ENCODE data around the gene GLOD4. TPM values are rescaled to one million over a fixed set of nuclear protein-coding genes. Genes with fewer than 3 reads are reported as not detected.
"Not testable (repeated sequence)": the region's sequence is repeated elsewhere in the genome, so short reads cannot be mapped to it uniquely, and the experiment has no call there.

GLOD4 gene
- total and polyA plus RNA-seq, 8 donors: 6.4 to 213 (median 86.6) TPM

DNA sequence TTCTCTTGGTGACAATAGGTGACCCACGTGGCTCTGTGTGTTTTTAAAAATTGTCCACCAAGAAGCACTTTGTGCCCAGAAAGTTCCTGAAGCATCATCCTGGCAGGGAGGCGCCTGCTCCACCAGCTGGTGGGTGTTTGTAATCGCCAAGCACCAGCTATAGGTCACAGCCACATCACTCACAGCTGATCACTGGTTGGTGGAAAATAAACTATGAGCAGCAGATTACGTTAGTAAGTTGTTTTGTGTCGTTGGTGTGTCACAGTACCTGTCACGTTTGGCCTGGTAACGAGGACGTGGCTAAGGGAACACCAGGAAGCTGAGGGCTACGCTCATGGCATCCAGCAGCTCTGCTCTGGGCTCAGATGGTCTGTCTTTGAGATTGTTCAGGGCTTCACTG, 10.2 kb upstream of the GLOD4 start:
- no peak overlapping the region for H3K4me3 ChIP-seq
- H3K4me1 ChIP-seq: peaks cover 12 to 41% (median 33%) of the 10 kb centered on the region in 4 donors
- H3K36me3 ChIP-seq: peaks cover 16 to 60% (median 52%) of the 10 kb centered on the region in 4 donors
- peak in 1 of 2 donors; percentile 39 for DNase-seq
- 56 to 73% (median 66%) methylated on average over 9 of the region's 9 CpGs for WGBS, 5 donors
- H3K9me3 ChIP-seq: no peaks in the 10 kb centered on the region
- H3K27ac ChIP-seq: peak overlapping the region in 2 of 5 donors; percentile 46 to 55
- intact Hi-C loops (cut with DNase I; ENCODE audit: low total_unique reads): no loop called here
- H3K27me3 ChIP-seq: no peaks in the 10 kb centered on the region
- TF ChIP-seq POLR2AphosphoS5 (IDR thresholded peaks at IDR 0.05) (peak in 1 of 3 donors; percentile 28), EP300 (IDR thresholded peaks at IDR 0.05) (no peak)

DNA sequence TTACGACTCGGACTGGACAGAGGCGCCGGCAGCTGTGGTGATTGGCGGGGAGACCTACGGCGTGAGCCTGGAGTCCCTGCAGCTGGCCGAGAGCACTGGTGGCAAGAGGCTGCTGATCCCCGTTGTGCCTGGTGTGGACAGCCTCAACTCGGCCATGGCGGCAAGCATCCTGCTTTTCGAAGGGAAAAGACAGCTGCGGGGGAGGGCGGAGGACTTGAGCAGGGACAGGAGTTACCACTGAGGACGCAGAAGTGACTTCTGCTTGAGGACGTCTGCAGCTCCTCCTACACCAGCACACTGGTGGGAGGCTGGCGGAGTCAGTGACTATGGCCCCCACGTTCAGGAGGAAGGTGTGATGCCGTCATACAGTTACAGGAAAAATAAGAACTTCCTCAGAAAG, 9.7 kb upstream of the GLOD4 start:
- peak overlapping the region in 2 of 5 donors; percentile 24 to 55 for H3K27ac ChIP-seq
- H3K27me3 ChIP-seq: no peaks in the 10 kb centered on the region

DNA sequence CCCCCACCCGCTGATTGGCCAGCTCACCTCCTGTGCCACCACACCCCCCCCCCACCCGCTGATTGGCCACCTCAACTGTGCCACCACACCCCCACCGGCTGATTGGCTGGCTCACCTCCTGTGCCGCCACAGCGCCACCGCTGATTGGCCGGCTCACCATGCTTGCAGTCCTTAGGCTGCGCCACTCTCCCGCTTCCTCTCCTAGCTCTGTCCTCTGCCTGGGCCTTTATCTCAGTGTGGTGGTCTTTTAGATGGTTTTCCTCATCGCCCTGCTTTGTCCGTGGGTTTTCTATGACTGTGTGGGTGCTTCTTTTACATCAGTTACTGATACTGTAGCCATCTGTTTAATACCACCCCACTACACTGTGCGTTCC, 8.8 kb upstream of the GLOD4 start:
- H3K4me3 ChIP-seq; intact Hi-C loops (cut with DNase I; ENCODE audit: low total_unique reads); H3K9me3 ChIP-seq; H3K27me3 ChIP-seq: not testable (repeated sequence)
- Histone ChIP-seq H3K27ac (peak overlapping the region in 1 of 5 donors; percentile 55), H3K36me3 (peaks cover 16 to 58% (median 54%) of the 10 kb centered on the region in 4 donors), H3K4me1 (peaks cover 18 to 49% (median 39%) of the 10 kb centered on the region in 4 donors)
- peak in 1 of 2 donors; percentile 43 for DNase-seq
- WGBS, 5 donors: 76 to 94% (median 85%) methylated on average over 9 to 10 of the region's 12 CpGs

More for the DNA sequence above, 9.7 kb upstream of the GLOD4 start:
- Histone ChIP-seq H3K4me3 (no peak overlapping the region), H3K4me1 (peaks cover 17 to 45% (median 37%) of the 10 kb centered on the region in 4 donors), H3K9me3 (no peaks in the 10 kb centered on the region), H3K36me3 (peaks cover 16 to 59% (median 54%) of the 10 kb centered on the region in 4 donors)
- intact Hi-C loops (cut with DNase I; ENCODE audit: low total_unique reads): no loop called here
- no peak for DNase-seq
- TF ChIP-seq, protein P1, sequence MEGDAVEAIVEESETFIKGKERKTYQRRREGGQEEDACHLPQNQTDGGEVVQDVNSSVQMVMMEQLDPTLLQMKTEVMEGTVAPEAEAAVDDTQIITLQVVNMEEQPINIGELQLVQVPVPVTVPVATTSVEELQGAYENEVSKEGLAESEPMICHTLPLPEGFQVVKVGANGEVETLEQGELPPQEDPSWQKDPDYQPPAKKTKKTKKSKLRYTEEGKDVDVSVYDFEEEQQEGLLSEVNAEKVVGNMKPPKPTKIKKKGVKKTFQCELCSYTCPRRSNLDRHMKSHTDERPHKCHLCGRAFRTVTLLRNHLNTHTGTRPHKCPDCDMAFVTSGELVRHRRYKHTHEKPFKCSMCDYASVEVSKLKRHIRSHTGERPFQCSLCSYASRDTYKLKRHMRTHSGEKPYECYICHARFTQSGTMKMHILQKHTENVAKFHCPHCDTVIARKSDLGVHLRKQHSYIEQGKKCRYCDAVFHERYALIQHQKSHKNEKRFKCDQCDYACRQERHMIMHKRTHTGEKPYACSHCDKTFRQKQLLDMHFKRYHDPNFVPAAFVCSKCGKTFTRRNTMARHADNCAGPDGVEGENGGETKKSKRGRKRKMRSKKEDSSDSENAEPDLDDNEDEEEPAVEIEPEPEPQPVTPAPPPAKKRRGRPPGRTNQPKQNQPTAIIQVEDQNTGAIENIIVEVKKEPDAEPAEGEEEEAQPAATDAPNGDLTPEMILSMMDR (IDR thresholded peaks at IDR 0.05): no peak
- TF ChIP-seq POLR2AphosphoS5 (IDR thresholded peaks at IDR 0.05): no peak
- TF ChIP-seq EP300 (IDR thresholded peaks at IDR 0.05): no peak
- no peak for TF ChIP-seq POLR2A (IDR thresholded peaks at IDR 0.05)
- 81 to 90% (median 88%) methylated on average over 19 of the region's 19 CpGs for WGBS, 5 donors

DNA sequence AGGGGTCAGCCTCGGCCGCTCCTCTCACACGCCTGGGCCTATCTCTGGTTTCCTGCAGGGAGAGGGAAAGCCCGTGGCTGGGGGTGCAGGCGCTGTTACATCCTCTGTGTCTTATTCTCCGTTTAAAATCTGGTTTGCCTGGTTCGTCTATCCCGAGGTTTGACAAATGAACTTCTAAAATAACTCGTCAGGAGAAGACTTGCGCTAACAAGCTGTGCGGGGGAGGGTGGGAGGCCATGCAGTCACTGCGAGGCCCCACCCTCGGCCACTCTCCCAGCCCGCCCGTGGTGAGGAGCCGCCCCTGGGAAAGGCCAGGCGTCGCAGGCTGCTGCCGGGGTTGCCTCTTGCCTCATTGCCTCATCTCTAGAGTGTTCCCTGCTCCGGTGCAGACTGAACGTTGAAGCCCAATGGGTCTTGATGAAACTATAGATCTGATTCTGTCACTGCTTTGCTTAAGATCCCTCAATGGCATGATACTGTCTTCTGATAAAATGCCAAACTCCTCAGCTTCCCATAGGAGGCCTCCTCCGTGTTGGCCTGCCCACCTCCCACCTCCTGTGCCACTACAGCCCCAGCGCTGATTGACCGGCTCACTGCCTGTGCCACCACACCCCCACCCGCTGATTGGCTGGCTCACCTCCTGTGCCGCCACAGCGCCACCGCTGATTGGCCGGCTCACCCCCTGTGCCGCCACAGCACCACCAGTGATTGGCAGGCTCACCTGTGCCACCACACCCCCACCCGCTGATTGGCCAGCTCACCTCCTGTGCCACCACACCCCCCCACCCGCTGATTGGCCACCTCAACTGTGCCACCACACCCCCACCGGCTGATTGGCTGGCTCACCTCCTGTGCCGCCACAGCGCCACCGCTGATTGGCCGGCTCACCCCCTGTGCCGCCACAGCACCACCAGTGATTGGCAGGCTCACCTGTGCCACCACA, 8.1 kb upstream of the GLOD4 start:
- H3K27me3 ChIP-seq; intact Hi-C loops (cut with DNase I; ENCODE audit: low total_unique reads); H3K4me3 ChIP-seq; H3K9me3 ChIP-seq: not testable (repeated sequence)
- 66 to 84% (median 83%) methylated on average over 25 to 34 of the region's 38 CpGs for WGBS, 5 donors
- peak overlapping the region in 2 of 5 donors; percentile 27 to 40 for H3K27ac ChIP-seq
- DNase-seq: peak in 1 of 2 donors; percentile 76
- peaks cover 16 to 58% (median 54%) of the 10 kb centered on the region in 4 donors for H3K36me3 ChIP-seq
- peaks cover 15 to 49% (median 33%) of the 10 kb centered on the region in 4 donors for H3K4me1 ChIP-seq

DNA sequence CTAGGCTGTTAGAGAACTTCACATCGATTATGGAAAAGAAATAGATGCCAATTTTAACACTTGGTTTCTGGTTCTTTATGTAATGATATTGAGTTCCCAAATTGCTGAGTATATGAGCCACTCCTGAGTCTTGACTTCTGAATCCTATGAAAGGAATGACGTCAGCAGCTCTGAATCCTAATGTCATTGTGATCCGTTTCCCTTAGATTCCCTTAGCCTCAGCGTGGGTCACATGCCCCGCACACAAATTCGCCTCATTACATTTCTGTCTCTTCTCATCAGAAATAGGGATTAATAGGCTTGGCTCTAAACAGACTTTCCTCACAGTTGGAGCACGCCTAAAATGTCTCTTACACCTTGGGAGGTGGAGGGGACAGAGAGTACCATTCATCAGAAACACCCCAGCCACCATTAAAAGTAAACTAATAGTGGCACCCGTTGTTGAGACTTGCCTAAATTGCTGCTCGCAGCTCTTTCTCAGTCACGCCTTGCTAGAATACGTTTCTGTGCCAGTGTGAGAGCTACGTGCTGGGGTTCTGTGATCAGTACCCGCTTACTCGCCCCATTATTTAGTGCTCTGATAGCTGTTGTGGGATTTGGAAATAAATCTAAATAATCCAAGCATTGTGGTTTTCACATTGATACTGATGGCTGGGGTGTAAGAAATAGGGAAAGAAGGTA, 7.2 kb upstream of the GLOD4 start:
- H3K27me3 ChIP-seq: no peaks in the 10 kb centered on the region
- no peak for DNase-seq
- WGBS, 5 donors: 83 to 88% (median 84%) methylated on average over 14 of the region's 14 CpGs
- H3K4me1 ChIP-seq: peaks cover 8 to 48% (median 29%) of the 10 kb centered on the region in 4 donors
- TF ChIP-seq EP300 (IDR thresholded peaks at IDR 0.05): no peak
- TF ChIP-seq POLR2AphosphoS5 (IDR thresholded peaks at IDR 0.05): no peak
- TF ChIP-seq, protein P1 (IDR thresholded peaks at IDR 0.05): no peak
- no peak for TF ChIP-seq POLR2A (IDR thresholded peaks at IDR 0.05)
- intact Hi-C loops (cut with DNase I; ENCODE audit: low total_unique reads): no loop called here
- H3K9me3 ChIP-seq: no peaks in the 10 kb centered on the region
- H3K27ac ChIP-seq: peak overlapping the region in 2 of 5 donors; percentile 27 to 40
- peaks cover 16 to 66% (median 59%) of the 10 kb centered on the region in 4 donors for H3K36me3 ChIP-seq
- H3K4me3 ChIP-seq: no peak overlapping the region
